HepG2 (cell line): Measurements from ENCODE around the gene GYS1. TPM values are rescaled to one million over a fixed set of nuclear protein-coding genes. Genes with fewer than 3 reads are reported as not detected.
A peak's percentile ranks its signal among the peaks of the same experiment; 100 is the strongest.

ENCODE experiments used
- ATAC-seq: fragments of 200-7000 bp; cut with Tn5 transposase; 3 replicates; pipeline ENCODE4 v1.9.1; 2020; ENCODE audit warnings: mild to moderate bottlenecking, moderate library complexity
- BruUV-seq: library from RNA; stranded (reverse); fragments of 400-500 nt; replicated peaks from 2 replicates; lab custom pipeline; 2021; lab: Mats Ljungman, UMichigan
- CTCF ChIA-PET: fragments of 300-600 bp; formaldehyde crosslinking; extraction: SDS; loops from one replicate; lab custom pipeline; 2021; ENCODE audit warnings: low total read pairs, inconsistent platforms, low intra/inter-chr PET ratio; lab: Yijun Ruan, JAX
- POLR2A ChIA-PET: fragments of 350-600 bp; sonication (Branson Sonifier 250); formaldehyde crosslinking; loops from one replicate; lab custom pipeline; 2020; ENCODE audit warnings: antibody characterized with exemption, inconsistent platforms; lab: Yijun Ruan, JAX
- DNase-seq: peaks from one replicate; pipeline ENCODE4 v3.0.0-alpha.2; 2015; ENCODE audit warnings: low spot score
- FAIRE-seq: peaks from 3 replicates; lab custom pipeline; 2011; peaks lifted over from hg19 to GRCh38; lab: Jason Lieb, UNC
- H2AFZ ChIP-seq: one replicate; pipeline ENCODE4 v1.6.1; 2011; ENCODE audit warnings: low read length, inconsistent platforms
- H3K27ac ChIP-seq: fragments of 300-600 bp; 3 replicates; pipeline ENCODE4 v1.8.0; 2011; ENCODE audit warnings: mixed run types, mild to moderate bottlenecking, mixed read lengths, low read length, inconsistent platforms; ENCODE audit not compliant: insufficient read depth; ENCODE audit errors: extremely low read length
- H3K27me3 ChIP-seq, 2 experiments: fragments of 200-600 bp in 1 of 2; 2 replicates in 1 of 2; 3 replicates in 1 of 2; pipeline versions ENCODE4 v1.6.0 to v1.8.0; 2011; ENCODE audit warnings: low read length in 2 of 2, mild to moderate bottlenecking in 2 of 2, moderate library complexity in 2 of 2, inconsistent platforms in 1 of 2; ENCODE audit not compliant: insufficient read depth in 2 of 2, control insufficient read depth in 1 of 2
- H3K36me3 ChIP-seq, 2 experiments: fragments of 200-600 bp in 1 of 2; replicated peaks in 1 of 2; 2 replicates in 1 of 2; 3 replicates in 1 of 2; pipeline versions ENCODE4 v1.5.1 to v1.8.0; 2011; ENCODE audit warnings: low read length in 2 of 2, inconsistent platforms in 1 of 2; ENCODE audit not compliant: insufficient read depth in 2 of 2, control insufficient read depth in 1 of 2
- H3K4me1 ChIP-seq: 2 replicates; pipeline ENCODE4 v1.5.1; 2012; ENCODE audit warnings: low read length, inconsistent platforms; ENCODE audit not compliant: insufficient read depth
- H3K4me2 ChIP-seq: 2 replicates; pipeline ENCODE4 v1.6.0; 2011; ENCODE audit warnings: low read depth, low read length, inconsistent platforms
- H3K4me3 ChIP-seq, 3 experiments: fragments of 200-600 bp in 1 of 3; sonication (generic), shearing (Covaris generic) in 1 of 3; replicated peaks in 1 of 3; 2 replicates each; pipeline ENCODE4 v1.5.1; 2011 to 2016; ENCODE audit warnings: low read length in 3 of 3, inconsistent platforms in 2 of 3, low read depth in 2 of 3, mild to moderate bottlenecking in 2 of 3, control low read depth in 1 of 3, mixed read lengths in 1 of 3; ENCODE audit not compliant: insufficient read depth in 1 of 3
- H3K79me2 ChIP-seq: one replicate; pipeline ENCODE4 v1.6.1; 2011; ENCODE audit warnings: low read length, inconsistent platforms; ENCODE audit not compliant: insufficient read depth
- H3K9ac ChIP-seq: 2 replicates; pipeline ENCODE4 v1.6.0; 2011; ENCODE audit warnings: mild to moderate bottlenecking, low read depth, low read length, inconsistent platforms; ENCODE audit not compliant: insufficient read depth
- H3K9me3 ChIP-seq: 2 replicates; pipeline ENCODE4 v1.5.1; 2012; ENCODE audit warnings: mild to moderate bottlenecking, low read length
- H4K20me1 ChIP-seq: 2 replicates; pipeline ENCODE4 v1.6.0; 2011; ENCODE audit warnings: inconsistent platforms, mild to moderate bottlenecking, low read length, moderate library complexity; ENCODE audit not compliant: insufficient read depth
- FOSL2 ChIP-seq: sonication (generic); formaldehyde crosslinking; IDR thresholded peaks from 2 replicates; pipeline ENCODE4 v1.4.0; 2020; ENCODE audit warnings: missing genetic modification reagents
- KDM3A ChIP-seq: IDR thresholded peaks from 2 replicates; pipeline ENCODE4 v1.6.1; 2018; ENCODE audit warnings: low read depth, missing compliant biosample characterization
- PCBP1 ChIP-seq: fragments of 200-400 bp; formaldehyde crosslinking; IDR thresholded peaks from 2 replicates; pipeline ENCODE4 v1.6.1; 2017; ENCODE audit warnings: mild to moderate bottlenecking, low read depth, low read length, borderline replicate concordance
- RBAK ChIP-seq: sonication (generic); formaldehyde crosslinking; IDR thresholded peaks from 2 replicates; pipeline ENCODE4 v1.5.1; 2020; ENCODE audit warnings: mild to moderate bottlenecking, missing genetic modification reagents
- RBM39 ChIP-seq: fragments of 200-400 bp; formaldehyde crosslinking; IDR thresholded peaks from one replicate; pipeline ENCODE4 v1.6.1; 2018; ENCODE audit warnings: antibody characterized with exemption, mild to moderate bottlenecking, low read depth, low read length; ENCODE audit not compliant: poor library complexity, severe bottlenecking
- SMC3 ChIP-seq: IDR thresholded peaks from 2 replicates; pipeline ENCODE4 v1.6.1; 2011; ENCODE audit warnings: low read length, improper control_type of control experiment
- SP1 ChIP-seq, 2 experiments: fragments of 450-650 bp in 1 of 2; sonication (generic) in 1 of 2; formaldehyde crosslinking in 1 of 2; IDR thresholded peaks; 2 replicates each; pipeline versions ENCODE4 v1.4.0 to v1.6.1; 2016 to 2020; ENCODE audit warnings: missing genetic modification reagents in 1 of 2
- SP5 ChIP-seq: IDR thresholded peaks from 2 replicates; pipeline ENCODE4 v1.6.1; 2016; ENCODE audit warnings: low read depth, borderline replicate concordance
- STAG1 ChIP-seq: sonication (generic); formaldehyde crosslinking; IDR thresholded peaks from 2 replicates; pipeline ENCODE4 v1.4.0; 2020; ENCODE audit warnings: missing genetic modification reagents
- ZBTB38 ChIP-seq: sonication (generic); formaldehyde crosslinking; IDR thresholded peaks from 2 replicates; pipeline ENCODE4 v1.5.1; 2020; ENCODE audit warnings: mild to moderate bottlenecking, missing genetic modification reagents
- ZNF75D ChIP-seq: sonication (generic); formaldehyde crosslinking; IDR thresholded peaks from 2 replicates; pipeline ENCODE4 v1.8.1; 2023; ENCODE audit warnings: missing genetic modification reagents, mild to moderate bottlenecking, borderline replicate concordance
- ZNF773 ChIP-seq: sonication (generic); formaldehyde crosslinking; IDR thresholded peaks from 2 replicates; pipeline ENCODE4 v1.4.0; 2020; ENCODE audit warnings: missing genetic modification reagents, borderline replicate concordance
- ZNF83 ChIP-seq: sonication (generic); formaldehyde crosslinking; IDR thresholded peaks from 2 replicates; pipeline ENCODE4 v1.4.0; 2020; ENCODE audit warnings: missing genetic modification reagents, mild to moderate bottlenecking, borderline replicate concordance
- ZNF891 ChIP-seq: sonication (generic); formaldehyde crosslinking; IDR thresholded peaks from 2 replicates; pipeline ENCODE4 v1.5.0; 2020; ENCODE audit warnings: mild to moderate bottlenecking, missing genetic modification reagents
- WGBS: methylation state at CpG from one replicate; pipeline ENCODE4 v1.1.6; 2017; ENCODE audit warnings: low lambda C conversion rate; 5-methylcytosine and 5-hydroxymethylcytosine counted together
- in situ Hi-C: cut with HindIII; loops from 2 replicates; pipeline ENCODE4 v1.10.0; 2017; ENCODE audit warnings: low pct_unique_long_range_greater_than_20kb; ENCODE audit not compliant: extremely low pct_ligation_motif_present
- intact Hi-C: fragments of 100-400 bp; cut with micrococcal nuclease; formaldehyde crosslinking; loops from one replicate; pipeline ENCODE4 v1.10.0; 2022; ENCODE audit not compliant: unreplicated experiment
- polyA plus RNA-seq, 8 experiments: library from polyadenylated mRNA; depleted of rRNA in 3 of 8; stranded (reverse) in 7 of 8; unstranded in 1 of 8; fragments of >200 nt; fragmentation: Illumina TruSeq in 4 of 8; extraction: Trizol in 4 of 8; gene quantifications; 2 replicates each; pipeline versions ENCODE4 v1.2.1 to v1.2.3, GENCODE V29; 2011 to 2016; ENCODE audit warnings: low read depth in 4 of 8, missing spikeins in 1 of 8, mixed read lengths in 1 of 8; ENCODE audit not compliant: insufficient read depth in 1 of 8
- total RNA-seq, 5 experiments: library from RNA; depleted of rRNA; stranded (reverse); fragments of >200 nt; fragmentation: Illumina TruSeq; extraction: Trizol; gene quantifications; 2 replicates each; pipeline ENCODE4 v1.2.3, GENCODE V29; 2016; ENCODE audit warnings: low read depth in 1 of 5
- TF ChIP-seq, protein P1 (sequence below): IDR thresholded peaks from 2 replicates; pipeline ENCODE4 v1.6.1; 2016; ENCODE audit warnings: low read depth, missing genetic modification reagents, missing compliant biosample characterization
- TF ChIP-seq, protein P2 (sequence below): sonication (generic); formaldehyde crosslinking; conservative IDR thresholded peaks from 2 replicates; pipeline ENCODE4 v1.8.0; 2022; ENCODE audit warnings: missing genetic modification reagents

The GYS1 gene
- total and polyA plus RNA-seq, 2 of the 13 experiments (the other 11 are each of a cell fraction or from before 2014, with no cell fraction given), result 18.4 to 42.1 TPM

DNA sequence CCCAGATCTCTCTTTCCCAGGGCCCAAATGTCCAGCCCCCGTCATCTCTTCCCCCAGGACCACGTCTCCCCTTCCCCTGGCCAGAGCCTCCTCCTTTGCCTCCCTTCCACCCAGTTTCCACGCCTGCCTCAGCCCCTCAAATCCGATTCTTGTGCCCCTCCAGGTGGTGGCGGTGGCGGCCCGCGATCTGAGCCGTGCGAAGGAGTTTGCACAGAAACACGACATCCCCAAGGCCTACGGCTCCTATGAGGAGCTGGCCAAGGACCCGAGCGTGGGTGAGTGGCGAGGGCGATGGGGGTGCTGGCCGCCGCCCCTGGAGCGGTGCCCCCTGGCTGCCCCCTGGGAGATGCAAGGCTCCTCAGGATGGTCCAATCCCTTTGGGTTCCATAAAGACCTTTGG, 58.3 kb downstream of the GYS1 start:
- peak; percentile 58 for ATAC-seq
- WGBS, result 48% methylated on average over 17 of the region's 19 CpGs
- intact Hi-C loops (loop anchor here (2.0 kb wide), 1 partner anchor 36 kb away; no protein-coding TSS in a partner anchor), in situ Hi-C loops (no loop called here)
- no peak for FAIRE-seq
- peak; percentile 29 for DNase-seq
- Histone ChIP-seq H3K4me3 (no peak overlapping the region; a peak in 1 of 6 replicates), H3K9ac (no peak overlapping the region), H3K36me3 (no peaks in the 10 kb centered on the region), H2AFZ (no peak overlapping the region), H3K27me3 (peaks cover 0 to 1% of the 10 kb centered on the region in 2 experiments; a peak in 1 of 5 replicates), H4K20me1 (no peaks in the 10 kb centered on the region), H3K9me3 (no peaks in the 10 kb centered on the region), H3K4me1 (peaks cover 31% of the 10 kb centered on the region), H3K4me2 (peak overlapping the region; percentile 78), H3K79me2 (no peaks in the 10 kb centered on the region), H3K27ac (no peak overlapping the region)
- ChIA-PET CTCF (interaction anchor here (1.0 to 1.5 kb wide), 2 partner anchors 35 to 36 kb away, joined by 4 to 8 read pairs; no protein-coding TSS in a partner anchor), POLR2A (interaction anchor here (1.0 to 1.5 kb wide), 3 partner anchors 18 to 31 kb away, joined by 3 to 4 read pairs (median 3); partner anchors contain the start of gene FTL)
- BruUV-seq, result no TSS peak
- TF ChIP-seq RBM39 (no peak), ZNF773 (CRISPR knock-in tag) (no peak), ZNF891 (CRISPR knock-in tag) (no peak), ZNF75D (no peak), STAG1 (peak; percentile 84), PCBP1 (0 out of 2 replicates have a peak, but pooled peaks have one; percentile 59), SMC3 (peak; percentile 30; the same call in 1 of the 2 replicates), FOSL2 (CRISPR knock-in tag) (0 out of 2 replicates have a peak, but pooled peaks have one; percentile 13), ZBTB38 (CRISPR knock-in tag) (peak; percentile 92), ZNF83 (CRISPR knock-in tag) (no peak), SP1 (IDR thresholded peaks at IDR 0.05) (no peak), SP1 (CRISPR knock-in tag; IDR thresholded peaks at IDR 0.05) (0 out of 2 replicates have a peak, but pooled peaks have one; percentile 17), RBAK (no peak), SP5 (no peak), KDM3A (0 out of 2 replicates have a peak, but pooled peaks have one; percentile 53)
- TF ChIP-seq, protein P1, sequence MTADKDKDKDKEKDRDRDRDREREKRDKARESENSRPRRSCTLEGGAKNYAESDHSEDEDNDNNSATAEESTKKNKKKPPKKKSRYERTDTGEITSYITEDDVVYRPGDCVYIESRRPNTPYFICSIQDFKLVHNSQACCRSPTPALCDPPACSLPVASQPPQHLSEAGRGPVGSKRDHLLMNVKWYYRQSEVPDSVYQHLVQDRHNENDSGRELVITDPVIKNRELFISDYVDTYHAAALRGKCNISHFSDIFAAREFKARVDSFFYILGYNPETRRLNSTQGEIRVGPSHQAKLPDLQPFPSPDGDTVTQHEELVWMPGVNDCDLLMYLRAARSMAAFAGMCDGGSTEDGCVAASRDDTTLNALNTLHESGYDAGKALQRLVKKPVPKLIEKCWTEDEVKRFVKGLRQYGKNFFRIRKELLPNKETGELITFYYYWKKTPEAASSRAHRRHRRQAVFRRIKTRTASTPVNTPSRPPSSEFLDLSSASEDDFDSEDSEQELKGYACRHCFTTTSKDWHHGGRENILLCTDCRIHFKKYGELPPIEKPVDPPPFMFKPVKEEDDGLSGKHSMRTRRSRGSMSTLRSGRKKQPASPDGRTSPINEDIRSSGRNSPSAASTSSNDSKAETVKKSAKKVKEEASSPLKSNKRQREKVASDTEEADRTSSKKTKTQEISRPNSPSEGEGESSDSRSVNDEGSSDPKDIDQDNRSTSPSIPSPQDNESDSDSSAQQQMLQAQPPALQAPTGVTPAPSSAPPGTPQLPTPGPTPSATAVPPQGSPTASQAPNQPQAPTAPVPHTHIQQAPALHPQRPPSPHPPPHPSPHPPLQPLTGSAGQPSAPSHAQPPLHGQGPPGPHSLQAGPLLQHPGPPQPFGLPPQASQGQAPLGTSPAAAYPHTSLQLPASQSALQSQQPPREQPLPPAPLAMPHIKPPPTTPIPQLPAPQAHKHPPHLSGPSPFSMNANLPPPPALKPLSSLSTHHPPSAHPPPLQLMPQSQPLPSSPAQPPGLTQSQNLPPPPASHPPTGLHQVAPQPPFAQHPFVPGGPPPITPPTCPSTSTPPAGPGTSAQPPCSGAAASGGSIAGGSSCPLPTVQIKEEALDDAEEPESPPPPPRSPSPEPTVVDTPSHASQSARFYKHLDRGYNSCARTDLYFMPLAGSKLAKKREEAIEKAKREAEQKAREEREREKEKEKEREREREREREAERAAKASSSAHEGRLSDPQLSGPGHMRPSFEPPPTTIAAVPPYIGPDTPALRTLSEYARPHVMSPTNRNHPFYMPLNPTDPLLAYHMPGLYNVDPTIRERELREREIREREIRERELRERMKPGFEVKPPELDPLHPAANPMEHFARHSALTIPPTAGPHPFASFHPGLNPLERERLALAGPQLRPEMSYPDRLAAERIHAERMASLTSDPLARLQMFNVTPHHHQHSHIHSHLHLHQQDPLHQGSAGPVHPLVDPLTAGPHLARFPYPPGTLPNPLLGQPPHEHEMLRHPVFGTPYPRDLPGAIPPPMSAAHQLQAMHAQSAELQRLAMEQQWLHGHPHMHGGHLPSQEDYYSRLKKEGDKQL (CRISPR knock-in tag), result no peak
- TF ChIP-seq, protein P2, sequence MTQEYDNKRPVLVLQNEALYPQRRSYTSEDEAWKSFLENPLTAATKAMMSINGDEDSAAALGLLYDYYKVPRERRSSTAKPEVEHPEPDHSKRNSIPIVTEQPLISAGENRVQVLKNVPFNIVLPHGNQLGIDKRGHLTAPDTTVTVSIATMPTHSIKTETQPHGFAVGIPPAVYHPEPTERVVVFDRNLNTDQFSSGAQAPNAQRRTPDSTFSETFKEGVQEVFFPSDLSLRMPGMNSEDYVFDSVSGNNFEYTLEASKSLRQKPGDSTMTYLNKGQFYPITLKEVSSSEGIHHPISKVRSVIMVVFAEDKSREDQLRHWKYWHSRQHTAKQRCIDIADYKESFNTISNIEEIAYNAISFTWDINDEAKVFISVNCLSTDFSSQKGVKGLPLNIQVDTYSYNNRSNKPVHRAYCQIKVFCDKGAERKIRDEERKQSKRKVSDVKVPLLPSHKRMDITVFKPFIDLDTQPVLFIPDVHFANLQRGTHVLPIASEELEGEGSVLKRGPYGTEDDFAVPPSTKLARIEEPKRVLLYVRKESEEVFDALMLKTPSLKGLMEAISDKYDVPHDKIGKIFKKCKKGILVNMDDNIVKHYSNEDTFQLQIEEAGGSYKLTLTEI (CRISPR knock-in tag), result no peak
